ENCODE results near the gene FAM53A. TPM values are rescaled to one million over a fixed set of nuclear protein-coding genes. Genes with fewer than 3 reads are reported as not detected.
A peak's percentile ranks its signal among the peaks of the same experiment; 100 is the strongest.

FAM53A gene
- total RNA-seq, 5 donors from 2014 or later (not counting 1 experiment from before 2014, with no cell fraction given) = 1.4 to 3.0 (median 1.9) TPM

DNA sequence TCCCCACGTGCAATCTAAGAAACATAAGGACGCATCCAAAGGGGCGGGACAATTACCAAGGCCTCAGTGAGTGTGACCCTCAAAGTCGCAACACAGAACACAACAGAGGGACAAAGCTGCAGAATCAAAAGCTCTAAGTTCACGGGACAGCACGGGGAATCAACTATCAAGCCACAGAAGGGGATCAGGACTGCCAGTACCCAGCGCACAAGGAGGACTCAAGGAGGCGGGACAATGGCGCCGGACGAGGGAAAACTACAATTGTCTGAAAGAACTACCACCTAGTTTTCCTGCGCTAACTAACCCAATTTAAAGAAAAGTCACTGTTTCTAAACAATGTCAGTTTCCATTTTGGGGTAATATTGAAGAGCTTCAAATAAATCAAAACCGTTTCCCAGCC is 1.3 kb downstream of the FAM53A start:
- peak overlapping the region; percentile 81 to 87 (median 86) for H3K4me3 Mint-ChIP-seq
- WGBS (ENCODE audit: insufficient coverage) = 94% methylated on average over 7 of the region's 13 CpGs
- no peaks in the 10 kb centered on the region for H3K36me3 ChIP-seq (ENCODE audit: control insufficient read depth in 2 of 2, extremely low read depth in 1 of 2, insufficient read depth in 1 of 2, low read length in 1 of 2)
- ChIA-PET POLR2A (interaction anchor here in 1 of 2 donors (0.5 kb wide), 1 partner anchor 1218 kb away, joined by 3 read pairs; no protein-coding TSS in a partner anchor), CTCF (interaction anchor here in 1 of 2 donors (0.6 to 2.5 kb wide), 2 partner anchors 10 kb away, joined by 3 to 13 read pairs; no protein-coding TSS in a partner anchor)
- DNase-seq (no peak), ATAC-seq (replicated peaks in 1 of 4) (no peak)
- no peaks in the 10 kb centered on the region for H3K27me3 ChIP-seq (replicated peaks in 1 of 2; ENCODE audit: control insufficient read depth in 2 of 2, extremely low read depth in 1 of 2, insufficient read depth in 2 of 2, low read length in 1 of 2)
- H3K9me3 Mint-ChIP-seq = no peaks in the 10 kb centered on the region
- peak overlapping the region; percentile 83 to 87 for H3K27ac Mint-ChIP-seq
- H3K4me1 ChIP-seq (ENCODE audit: control insufficient read depth in 1 of 2, extremely low read depth in 1 of 2, insufficient read depth in 2 of 2, low read length in 2 of 2) = peaks cover 9 to 13% of the 10 kb centered on the region in 2 experiments
- H3K4me3 ChIP-seq (ENCODE audit: control insufficient read depth in 1 of 2, extremely low read depth in 1 of 2, low read length in 1 of 2) = no peak overlapping the region
- H3K36me3 Mint-ChIP-seq = no peaks in the 10 kb centered on the region
- H3K27me3 Mint-ChIP-seq = no peaks in the 10 kb centered on the region
- H3K27ac ChIP-seq (ENCODE audit: low read length) = peak overlapping the region; percentile 2
- H3K9me3 ChIP-seq = no peaks in the 10 kb centered on the region
- H3K4me1 Mint-ChIP-seq = peaks cover 10 to 13% (median 13%) of the 10 kb centered on the region in 3 donors

- Histone ChIP-seq H3K36me3 (ENCODE audit: control insufficient read depth in 2 of 2, extremely low read depth in 1 of 2, insufficient read depth in 1 of 2, low read length in 1 of 2) (no peaks in the 10 kb centered on the region), H3K9me3 (no peaks in the 10 kb centered on the region), H3K27me3 (replicated peaks in 1 of 2; ENCODE audit: control insufficient read depth in 2 of 2, extremely low read depth in 1 of 2, insufficient read depth in 2 of 2, low read length in 1 of 2) (no peaks in the 10 kb centered on the region), H3K27ac (ENCODE audit: low read length) (no peak overlapping the region), H3K4me1 (ENCODE audit: control insufficient read depth in 1 of 2, extremely low read depth in 1 of 2, insufficient read depth in 2 of 2, low read length in 2 of 2) (peaks cover 2% of the 10 kb centered on the region in 2 experiments), H3K4me3 (ENCODE audit: control insufficient read depth in 1 of 2, extremely low read depth in 1 of 2, low read length in 1 of 2) (no peak overlapping the region)
- Mint-ChIP-seq H3K9me3 (no peaks in the 10 kb centered on the region), H3K27ac (no peak overlapping the region), H3K27me3 (no peaks in the 10 kb centered on the region), H3K4me3 (no peak overlapping the region), H3K36me3 (no peaks in the 10 kb centered on the region), H3K4me1 (peaks cover 6 to 9% (median 9%) of the 10 kb centered on the region in 3 donors)
- ATAC-seq (replicated peaks in 1 of 4) (no peak), DNase-seq (no peak)
- 100% methylated on average over 1 of the region's 5 CpGs for WGBS (ENCODE audit: insufficient coverage)
- POLR2A ChIA-PET = no interaction called here
- CTCF ChIA-PET = no interaction called here
These were observed 5.9 kb downstream of the FAM53A start for GRCh38 chr4:1678244-1678643.

DNA sequence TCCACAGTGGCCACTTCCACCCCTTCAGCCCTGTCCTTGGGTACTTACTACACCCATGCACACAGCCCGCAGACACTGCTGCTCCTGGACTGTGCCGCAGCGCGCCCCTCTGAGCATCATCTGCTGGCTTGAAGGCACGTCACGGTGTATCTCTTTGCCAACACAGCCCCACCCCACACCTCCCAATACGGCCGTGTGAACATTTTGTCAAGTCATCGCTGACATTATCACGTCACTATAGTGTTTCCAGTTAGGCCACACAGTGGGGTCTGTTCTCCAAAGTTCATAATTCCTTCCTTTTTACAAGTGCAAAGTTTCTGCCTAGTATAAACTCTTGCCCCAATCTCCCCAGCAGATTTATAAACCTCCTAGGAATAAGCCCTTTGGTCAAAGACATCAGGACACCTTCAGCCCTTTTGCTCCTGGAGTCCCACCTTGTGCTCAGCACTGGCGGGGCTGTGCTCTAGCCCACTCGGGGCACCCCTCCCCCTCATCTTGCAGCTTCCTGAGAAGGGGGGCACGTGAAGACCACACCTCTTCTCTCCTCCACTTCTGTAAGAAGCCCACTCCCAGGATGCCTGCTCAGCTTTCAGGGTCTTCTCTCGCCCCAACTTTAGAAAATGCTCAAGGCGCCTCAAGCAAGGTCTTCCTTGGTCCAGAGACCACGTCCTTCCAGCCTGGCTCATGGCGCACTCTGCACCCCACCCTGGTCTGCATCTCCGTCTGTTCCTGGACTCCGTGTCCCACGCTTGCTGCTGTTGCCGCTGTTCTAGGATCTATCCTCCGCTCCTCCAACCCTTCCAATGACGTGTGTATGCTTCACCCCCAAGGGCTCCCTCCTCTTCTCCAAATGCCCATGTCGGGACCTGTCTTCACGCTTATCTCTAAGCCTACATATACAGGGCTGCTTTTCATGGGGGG is 7.2 kb downstream of the FAM53A start:
- Histone ChIP-seq H3K4me1 (ENCODE audit: control insufficient read depth in 1 of 2, extremely low read depth in 1 of 2, insufficient read depth in 2 of 2, low read length in 2 of 2) (no peaks in the 10 kb centered on the region), H3K9me3 (no peaks in the 10 kb centered on the region), H3K27me3 (replicated peaks in 1 of 2; ENCODE audit: control insufficient read depth in 2 of 2, extremely low read depth in 1 of 2, insufficient read depth in 2 of 2, low read length in 1 of 2) (no peaks in the 10 kb centered on the region), H3K4me3 (ENCODE audit: control insufficient read depth in 1 of 2, extremely low read depth in 1 of 2, low read length in 1 of 2) (no peak overlapping the region), H3K36me3 (ENCODE audit: control insufficient read depth in 2 of 2, extremely low read depth in 1 of 2, insufficient read depth in 1 of 2, low read length in 1 of 2) (no peaks in the 10 kb centered on the region), H3K27ac (ENCODE audit: low read length) (no peak overlapping the region)
- ATAC-seq (replicated peaks in 1 of 4) = no peak
- Mint-ChIP-seq H3K27ac (no peak overlapping the region), H3K4me3 (no peak overlapping the region), H3K27me3 (no peaks in the 10 kb centered on the region), H3K9me3 (no peaks in the 10 kb centered on the region), H3K36me3 (no peaks in the 10 kb centered on the region), H3K4me1 (no peaks in the 10 kb centered on the region)
- 74% methylated on average over 21 of the region's 25 CpGs for WGBS (ENCODE audit: insufficient coverage)
- CTCF ChIA-PET = interaction anchor here in 1 of 2 donors (0.6 kb wide), 1 partner anchor 17 kb away, joined by 3 read pairs; no protein-coding TSS in a partner anchor
- DNase-seq = no peak
- POLR2A ChIA-PET = no interaction called here

GRCh38 chr4:1675802-1676137 is 8.3 kb downstream of the FAM53A start:
- Histone ChIP-seq H3K9me3 (no peaks in the 10 kb centered on the region), H3K27me3 (replicated peaks in 1 of 2; ENCODE audit: control insufficient read depth in 2 of 2, extremely low read depth in 1 of 2, insufficient read depth in 2 of 2, low read length in 1 of 2) (no peaks in the 10 kb centered on the region), H3K4me1 (ENCODE audit: control insufficient read depth in 1 of 2, extremely low read depth in 1 of 2, insufficient read depth in 2 of 2, low read length in 2 of 2) (no peaks in the 10 kb centered on the region), H3K36me3 (ENCODE audit: control insufficient read depth in 2 of 2, extremely low read depth in 1 of 2, insufficient read depth in 1 of 2, low read length in 1 of 2) (no peaks in the 10 kb centered on the region), H3K4me3 (ENCODE audit: control insufficient read depth in 1 of 2, extremely low read depth in 1 of 2, low read length in 1 of 2) (no peak overlapping the region), H3K27ac (ENCODE audit: low read length) (no peak overlapping the region)
- 33% methylated on average over 2 of the region's 10 CpGs for WGBS (ENCODE audit: insufficient coverage)
- DNase-seq = no peak
- no peaks in the 10 kb centered on the region for H3K9me3 Mint-ChIP-seq
- H3K27me3 Mint-ChIP-seq = no peaks in the 10 kb centered on the region
- H3K36me3 Mint-ChIP-seq = no peaks in the 10 kb centered on the region
- H3K4me3 Mint-ChIP-seq = no peak overlapping the region
- no peak for ATAC-seq (replicated peaks in 1 of 4)
- ChIA-PET POLR2A (no interaction called here), CTCF (no interaction called here)
- no peaks in the 10 kb centered on the region for H3K4me1 Mint-ChIP-seq
- no peak overlapping the region for H3K27ac Mint-ChIP-seq

GRCh38 chr4:1675136-1675801 is 8.8 kb downstream of the FAM53A start:
- H3K4me1 Mint-ChIP-seq = no peaks in the 10 kb centered on the region
- Histone ChIP-seq H3K4me1 (ENCODE audit: control insufficient read depth in 1 of 2, extremely low read depth in 1 of 2, insufficient read depth in 2 of 2, low read length in 2 of 2) (no peaks in the 10 kb centered on the region), H3K9me3 (no peaks in the 10 kb centered on the region), H3K36me3 (ENCODE audit: control insufficient read depth in 2 of 2, extremely low read depth in 1 of 2, insufficient read depth in 1 of 2, low read length in 1 of 2) (no peaks in the 10 kb centered on the region), H3K27me3 (replicated peaks in 1 of 2; ENCODE audit: control insufficient read depth in 2 of 2, extremely low read depth in 1 of 2, insufficient read depth in 2 of 2, low read length in 1 of 2) (no peaks in the 10 kb centered on the region), H3K27ac (ENCODE audit: low read length) (no peak overlapping the region), H3K4me3 (ENCODE audit: control insufficient read depth in 1 of 2, extremely low read depth in 1 of 2, low read length in 1 of 2) (no peak overlapping the region)
- ATAC-seq (replicated peaks in 1 of 4) = no peak
- H3K27ac Mint-ChIP-seq = no peak overlapping the region
- ChIA-PET CTCF (no interaction called here), POLR2A (no interaction called here)
- H3K9me3 Mint-ChIP-seq = no peaks in the 10 kb centered on the region
- H3K27me3 Mint-ChIP-seq = no peaks in the 10 kb centered on the region
- WGBS (ENCODE audit: insufficient coverage) = 79% methylated on average over 19 of the region's 19 CpGs
- no peaks in the 10 kb centered on the region for H3K36me3 Mint-ChIP-seq
- no peak overlapping the region for H3K4me3 Mint-ChIP-seq
- DNase-seq = no peak

- Histone ChIP-seq H3K4me3 (ENCODE audit: control insufficient read depth in 1 of 2, extremely low read depth in 1 of 2, low read length in 1 of 2) (no peak overlapping the region), H3K27me3 (replicated peaks in 1 of 2; ENCODE audit: control insufficient read depth in 2 of 2, extremely low read depth in 1 of 2, insufficient read depth in 2 of 2, low read length in 1 of 2) (no peaks in the 10 kb centered on the region), H3K36me3 (ENCODE audit: control insufficient read depth in 2 of 2, extremely low read depth in 1 of 2, insufficient read depth in 1 of 2, low read length in 1 of 2) (no peaks in the 10 kb centered on the region), H3K9me3 (no peaks in the 10 kb centered on the region), H3K4me1 (ENCODE audit: control insufficient read depth in 1 of 2, extremely low read depth in 1 of 2, insufficient read depth in 2 of 2, low read length in 2 of 2) (no peaks in the 10 kb centered on the region), H3K27ac (ENCODE audit: low read length) (no peak overlapping the region)
- WGBS (ENCODE audit: insufficient coverage) = 54% methylated on average over 5 of the region's 9 CpGs
- DNase-seq = no peak
- H3K36me3 Mint-ChIP-seq = no peaks in the 10 kb centered on the region
- no peak overlapping the region for H3K27ac Mint-ChIP-seq
- no peak for ATAC-seq (replicated peaks in 1 of 4)
- no peaks in the 10 kb centered on the region for H3K27me3 Mint-ChIP-seq
- H3K4me3 Mint-ChIP-seq = no peak overlapping the region
- no peaks in the 10 kb centered on the region for H3K4me1 Mint-ChIP-seq
- no peaks in the 10 kb centered on the region for H3K9me3 Mint-ChIP-seq
- CTCF ChIA-PET = no interaction called here
- POLR2A ChIA-PET = no interaction called here
These were observed 9.4 kb downstream of the FAM53A start for GRCh38 chr4:1674682-1675081.
